OCI-LY3 (cell line): Measurements from ENCODE around the gene MVD.

Experiments
- H2AFZ ChIP-seq: fragments of 200-600, 300-600 bp; shearing (Covaris generic); 2 replicates; pipeline ENCODE4 v1.6.0; 2014; ENCODE audit warnings: antibody characterized with exemption, low read depth, low read length
- H3K27ac ChIP-seq: fragments of 200-600, 300-600 bp; sonication (generic); 2 replicates; pipeline ENCODE4 v1.5.1; 2014; ENCODE audit warnings: mild to moderate bottlenecking, low read length, moderate library complexity, mixed read lengths
- H3K27me3 ChIP-seq: fragments of 200-600, 300-600 bp; sonication (generic); 2 replicates; pipeline ENCODE4 v1.6.1; 2014; ENCODE audit warnings: low read depth, low read length, mixed read lengths
- H3K36me3 ChIP-seq: fragments of 200-600, 300-600 bp; sonication (generic); replicated peaks from 2 replicates; pipeline ENCODE3; 2014; ENCODE audit warnings: low read depth, low read length, mixed read lengths
- H3K4me1 ChIP-seq: fragments of 300-600, 200-600 bp; sonication (generic); 2 replicates; pipeline ENCODE4 v1.6.1; 2014; ENCODE audit warnings: low read length, mixed read lengths
- H3K4me2 ChIP-seq: fragments of 200-600, 300-600 bp; sonication (generic); 2 replicates; pipeline ENCODE4 v1.6.1; 2014; ENCODE audit warnings: low read length, mixed read lengths
- H3K4me3 ChIP-seq: fragments of 300-600, 200-600 bp; sonication (generic); 2 replicates; pipeline ENCODE4 v1.5.1; 2014; ENCODE audit warnings: antibody characterized with exemption, mild to moderate bottlenecking, low read length, moderate library complexity
- H3K79me2 ChIP-seq: fragments of 300-600, 200-600 bp; shearing (Covaris generic); 2 replicates; pipeline ENCODE4 v1.6.1; 2014; ENCODE audit warnings: mild to moderate bottlenecking, low read length, mixed read lengths
- H3K9ac ChIP-seq: fragments of 300-600, 200-600 bp; shearing (Covaris generic); 2 replicates; pipeline ENCODE4 v1.6.0; 2014; ENCODE audit warnings: mild to moderate bottlenecking, low read length, moderate library complexity
- H3K9me3 ChIP-seq: fragments of 200-600, 300-600 bp; shearing (Covaris generic); 2 replicates; pipeline ENCODE4 v1.6.1; 2014; ENCODE audit warnings: low read length, mixed read lengths; ENCODE audit not compliant: insufficient read depth
- H4K20me1 ChIP-seq: fragments of 200-600, 300-600 bp; sonication (generic); 2 replicates; pipeline ENCODE4 v1.6.1; 2016; ENCODE audit warnings: low read length, mixed read lengths; ENCODE audit not compliant: insufficient read depth
- CTCF ChIP-seq: fragments of 200-600, 300-600 bp; sonication (generic); IDR thresholded peaks from 2 replicates; pipeline ENCODE4 v1.5.1; 2014; ENCODE audit warnings: antibody characterized with exemption, low read length, low read depth
- EZH2phosphoT487 ChIP-seq: fragments of 200-600 bp; shearing (Covaris generic); IDR thresholded peaks from 2 replicates; pipeline ENCODE4 v1.6.1; 2018; ENCODE audit warnings: antibody characterized with exemption, mixed run types, low read depth

The MVD gene

DNA sequence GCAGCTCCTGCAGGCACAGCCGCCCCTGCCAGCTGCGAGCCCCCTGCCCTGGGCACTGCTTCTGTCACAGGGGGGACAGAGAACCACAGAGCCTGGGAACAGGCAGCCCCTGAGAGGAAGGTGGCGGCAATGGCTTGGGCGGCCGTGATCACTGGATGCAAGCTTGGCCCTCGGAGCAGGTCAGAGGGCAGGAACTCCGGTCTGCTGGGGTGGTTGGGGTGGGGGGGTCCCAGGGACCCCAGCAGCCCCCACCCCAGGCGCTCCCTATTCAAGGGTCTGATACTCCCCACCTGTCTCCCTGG, 10.2 kb downstream of the MVD start:
- Histone ChIP-seq H3K4me3 (no peak overlapping the region), H3K9ac (no peak overlapping the region), H3K4me2 (no peak overlapping the region), H3K4me1 (peaks cover 34% of the 10 kb centered on the region), H3K36me3 (peaks cover 57% of the 10 kb centered on the region), H3K9me3 (no peaks in the 10 kb centered on the region), H2AFZ (no peak overlapping the region), H3K79me2 (peaks cover 34% of the 10 kb centered on the region), H4K20me1 (peaks cover 34% of the 10 kb centered on the region), H3K27me3 (no peaks in the 10 kb centered on the region), H3K27ac (no peak overlapping the region)
- TF ChIP-seq EZH2phosphoT487 (no peak), CTCF (no peak)

DNA sequence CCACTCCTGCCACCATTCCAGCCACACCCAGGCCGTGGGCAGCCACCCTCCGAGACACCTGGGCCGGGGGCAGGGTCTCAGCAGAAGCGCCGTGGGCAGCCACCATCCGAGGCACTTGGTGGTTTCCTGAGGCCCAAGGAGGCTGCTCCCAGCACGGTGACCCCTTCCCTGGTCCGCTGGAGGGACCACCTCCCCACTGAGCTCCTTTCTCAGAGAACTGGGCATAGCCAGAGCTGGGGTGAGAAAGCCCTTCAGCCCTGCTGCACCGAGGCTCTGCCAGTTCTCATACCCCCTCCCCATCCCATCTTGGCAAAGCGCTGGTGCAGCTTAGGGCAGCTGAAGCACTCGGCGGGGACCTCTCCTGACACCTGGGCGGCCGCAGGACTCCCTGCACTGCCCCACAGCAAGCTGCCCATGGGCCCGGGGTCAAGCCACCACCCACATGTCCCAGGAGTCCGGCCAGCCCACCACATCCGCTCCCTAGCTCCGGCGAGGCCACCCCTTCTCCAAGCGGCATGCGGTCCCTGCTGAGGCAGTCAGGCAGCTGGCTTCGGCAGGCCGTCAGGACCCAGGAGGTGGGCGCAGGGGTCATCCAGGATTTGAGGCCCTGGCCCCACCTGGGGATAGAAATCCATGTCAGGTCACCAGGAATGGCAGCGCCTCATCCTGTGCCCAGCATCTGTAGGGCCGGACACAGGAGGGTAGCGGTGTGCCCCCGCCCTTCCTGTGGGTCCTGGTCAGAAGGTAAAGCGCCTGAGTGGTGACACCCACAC, 10.7 kb downstream of the MVD start:
- H3K79me2 ChIP-seq, result peaks cover 36% of the 10 kb centered on the region
- TF ChIP-seq EZH2phosphoT487, result no peak
- no peak for TF ChIP-seq CTCF
- no peak overlapping the region for H2AFZ ChIP-seq
- H3K36me3 ChIP-seq, result peaks cover 52% of the 10 kb centered on the region
- no peaks in the 10 kb centered on the region for H3K27me3 ChIP-seq
- peak overlapping the region; percentile 99 for H3K4me2 ChIP-seq
- H3K9me3 ChIP-seq, result no peaks in the 10 kb centered on the region
- H3K4me1 ChIP-seq, result peaks cover 34% of the 10 kb centered on the region
- peaks cover 34% of the 10 kb centered on the region for H4K20me1 ChIP-seq
- peak overlapping the region; percentile 97 for H3K27ac ChIP-seq
- H3K9ac ChIP-seq, result peak overlapping the region; percentile 98
- H3K4me3 ChIP-seq, result peak overlapping the region; percentile 99

DNA sequence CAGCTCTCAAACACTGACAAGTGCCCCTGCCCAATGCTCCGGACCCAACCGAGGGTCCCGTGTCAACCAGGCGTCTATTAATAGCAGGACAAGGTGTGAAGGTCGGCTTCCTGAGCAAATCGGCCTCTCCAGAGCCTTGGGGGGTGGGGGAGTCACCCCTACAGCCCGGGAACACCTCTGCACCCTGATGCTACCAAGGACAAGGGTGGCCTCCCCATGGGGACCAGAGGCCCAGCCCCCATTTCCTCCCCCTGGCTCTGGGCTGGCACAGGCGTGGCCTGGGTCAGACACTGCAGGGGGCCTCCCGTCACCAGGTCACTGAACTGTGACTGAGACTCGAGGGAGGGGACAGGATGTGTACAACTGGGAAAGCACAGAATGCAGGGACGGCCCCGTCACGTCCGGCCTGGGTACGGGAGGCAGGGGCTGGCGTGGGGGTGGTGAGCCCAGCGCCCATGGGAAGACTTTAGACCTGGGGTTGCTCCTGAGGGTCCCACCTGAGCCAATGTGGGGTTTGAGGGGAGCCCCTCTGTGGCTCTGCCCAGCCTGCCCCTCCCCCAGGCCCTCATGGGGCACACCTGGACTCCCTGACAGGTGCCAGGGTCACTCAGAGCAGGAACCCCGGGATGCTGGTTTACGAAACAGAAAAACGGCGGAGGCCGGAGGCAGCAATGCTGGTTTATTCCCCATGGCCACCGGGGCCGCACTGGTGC, 11.5 kb downstream of the MVD start:
- peak overlapping the region; percentile 98 for H3K9ac ChIP-seq
- peaks cover 39% of the 10 kb centered on the region for H4K20me1 ChIP-seq

More for the DNA sequence above, 11.5 kb downstream of the MVD start:
- Histone ChIP-seq H2AFZ (no peak overlapping the region), H3K36me3 (peaks cover 44% of the 10 kb centered on the region), H3K4me1 (peaks cover 34% of the 10 kb centered on the region), H3K4me2 (peak overlapping the region; percentile 99), H3K79me2 (peaks cover 38% of the 10 kb centered on the region), H3K4me3 (peak overlapping the region; percentile 99), H3K27me3 (no peaks in the 10 kb centered on the region), H3K27ac (peak overlapping the region; percentile 97), H3K9me3 (no peaks in the 10 kb centered on the region)
- TF ChIP-seq EZH2phosphoT487 (no peak), CTCF (no peak)
